GM18498 (cell line): ENCODE results near the gene ADAM12.
"Not testable (repeated sequence)": the region's sequence is repeated elsewhere in the genome, so short reads cannot be mapped to it uniquely, and the experiment has no call there.

ENCODE experiments used
- ATAC-seq: cut with Tn5 transposase; IDR thresholded peaks from one replicate; pipeline ENCODE4 v1.9.1; 2021; ENCODE audit warnings: mild to moderate bottlenecking, moderate library complexity; ENCODE audit not compliant: unreplicated experiment

Gene ADAM12

DNA sequence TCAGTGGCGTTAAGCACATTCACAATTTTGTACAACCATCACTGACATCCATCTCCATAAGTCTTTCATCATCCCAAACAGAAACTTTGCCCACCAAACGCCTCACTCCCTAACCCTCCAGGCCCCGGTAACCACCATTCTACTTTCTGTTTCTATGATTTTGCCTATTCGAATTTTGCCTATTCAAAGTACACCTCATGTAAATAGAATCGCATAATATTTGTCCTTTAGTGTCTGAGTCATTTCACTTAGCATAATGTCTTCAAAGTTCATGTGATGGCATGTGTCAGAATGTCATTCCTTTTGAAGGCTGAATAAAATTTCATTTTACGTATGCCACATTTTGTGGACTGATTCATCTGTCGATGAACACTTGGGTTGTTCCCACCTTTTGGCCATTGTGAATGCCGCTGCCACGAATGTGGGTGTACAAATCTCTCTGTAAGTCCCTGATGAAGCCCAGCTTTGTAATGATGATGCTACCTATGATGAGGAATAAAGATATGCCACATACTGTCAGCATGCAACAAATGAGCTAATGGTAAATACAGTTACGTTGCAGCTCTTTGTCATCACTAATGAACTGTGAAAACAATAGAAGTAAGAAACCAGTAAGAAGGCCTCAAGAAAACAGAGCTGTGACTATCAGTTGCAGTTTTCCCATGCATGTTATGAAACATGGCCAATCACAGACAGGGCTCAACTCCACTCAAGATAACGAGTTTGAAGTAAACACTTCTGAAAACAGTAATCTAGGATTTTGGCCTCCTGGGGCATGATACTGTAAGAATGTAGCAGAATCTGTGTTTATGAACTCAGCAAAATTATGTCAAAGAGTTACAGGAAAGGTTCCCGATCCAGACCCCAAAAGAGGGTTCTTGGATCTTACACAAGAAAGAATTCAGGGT, 120.0 kb downstream of the ADAM12 start:
- ATAC-seq = no peak

DNA sequence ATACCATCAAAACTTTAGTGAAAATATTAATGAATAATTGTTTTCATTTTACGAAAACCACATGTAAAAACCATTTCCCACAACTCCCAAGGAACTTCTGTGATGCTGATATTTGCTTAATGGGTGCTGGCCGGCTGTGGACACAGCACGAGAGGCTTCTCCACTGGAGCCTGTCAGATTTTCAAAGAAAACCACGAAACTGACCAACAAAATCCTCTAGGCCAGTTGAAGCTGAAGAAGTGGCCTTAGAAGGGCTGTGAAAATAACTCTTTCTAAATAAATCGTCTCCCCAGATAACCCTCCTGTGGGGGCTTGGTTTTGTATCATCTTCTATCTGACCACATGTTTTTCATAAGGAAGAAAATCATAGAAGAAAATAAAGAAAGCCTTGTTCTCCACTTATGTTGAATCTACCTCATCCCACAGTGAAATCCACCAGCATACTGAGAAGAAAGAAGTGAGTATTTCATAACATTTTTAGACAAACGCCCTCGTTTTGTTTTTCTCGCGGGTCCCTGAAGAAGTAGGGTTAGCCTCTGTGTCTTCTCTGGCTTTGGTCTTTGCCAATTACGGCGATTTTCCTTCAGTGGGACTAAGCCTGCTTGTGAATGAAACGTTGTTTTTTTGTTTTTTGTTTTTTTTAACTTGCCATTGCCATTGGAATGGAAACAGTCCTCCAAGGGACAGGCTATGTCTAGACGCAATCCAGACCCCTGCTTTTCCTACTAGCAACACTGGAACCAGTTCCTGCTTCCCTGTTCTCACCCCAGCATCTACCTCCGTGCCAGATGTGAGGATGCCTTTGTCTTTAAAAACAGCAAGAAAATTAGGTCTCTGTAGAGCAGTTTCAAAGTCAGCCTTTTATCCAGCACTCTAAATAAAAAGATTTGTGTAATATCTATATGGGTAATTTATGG, 123.9 kb downstream of the ADAM12 start:
- ATAC-seq = no peak

DNA sequence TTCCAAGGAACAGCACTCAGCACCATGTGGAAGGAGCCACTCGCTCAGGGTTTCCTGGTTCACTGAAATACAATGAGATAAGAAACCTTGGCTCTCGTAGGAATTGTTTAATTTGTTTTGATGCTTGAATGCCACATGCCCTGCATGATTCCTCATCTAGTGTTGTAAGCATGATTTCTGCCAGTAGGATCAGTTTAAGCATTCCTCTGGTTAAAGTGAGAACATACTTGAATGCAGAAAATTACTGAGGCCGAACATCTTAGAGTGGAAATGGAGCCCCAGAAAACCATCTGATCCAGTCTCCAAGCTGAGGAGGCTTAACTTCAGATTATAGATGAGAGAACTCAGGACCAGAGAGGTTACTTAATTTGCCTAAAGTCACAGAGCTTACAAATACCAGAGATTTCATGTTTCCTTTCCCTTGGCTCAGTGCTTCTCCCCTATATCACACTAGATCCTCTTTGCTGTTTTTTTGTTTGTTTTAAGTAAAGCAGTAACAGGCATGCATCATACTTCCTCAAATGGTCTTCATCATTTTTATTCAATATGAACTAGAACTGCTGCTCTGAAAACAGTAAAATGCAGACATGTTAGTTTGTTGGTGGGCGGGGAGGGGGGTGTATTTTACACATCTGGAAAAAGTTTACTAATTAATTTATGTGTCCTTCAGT, 125.1 kb downstream of the ADAM12 start:
- ATAC-seq = no peak

DNA sequence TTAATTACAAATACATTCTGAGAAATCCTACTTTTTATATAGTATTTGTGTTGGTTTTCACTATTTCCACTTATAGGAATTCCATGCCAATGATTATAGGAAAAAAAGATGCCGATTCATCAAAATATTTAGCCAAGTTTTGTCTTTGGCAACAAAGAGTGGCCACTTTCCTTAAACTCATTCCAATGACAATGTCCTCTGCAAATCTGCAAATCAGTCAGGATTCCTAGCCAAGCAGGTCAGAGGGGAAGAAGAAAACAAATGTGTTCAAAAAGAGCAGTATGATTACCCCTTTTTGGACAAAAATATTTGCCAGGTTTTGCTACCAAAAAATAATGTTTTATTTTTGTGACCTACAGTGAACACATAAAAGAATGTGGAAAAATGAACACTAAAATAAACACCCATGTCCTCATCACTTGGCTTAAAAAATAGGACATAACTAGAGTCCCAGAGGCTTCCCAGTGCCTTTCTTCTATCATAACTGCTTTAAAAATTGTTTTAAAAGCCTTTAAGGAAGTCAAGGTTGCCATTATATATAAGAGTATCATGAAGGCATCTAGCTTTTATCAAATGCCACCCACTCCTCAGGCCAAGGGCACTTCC, 125.9 kb downstream of the ADAM12 start:
- ATAC-seq = no peak

DNA sequence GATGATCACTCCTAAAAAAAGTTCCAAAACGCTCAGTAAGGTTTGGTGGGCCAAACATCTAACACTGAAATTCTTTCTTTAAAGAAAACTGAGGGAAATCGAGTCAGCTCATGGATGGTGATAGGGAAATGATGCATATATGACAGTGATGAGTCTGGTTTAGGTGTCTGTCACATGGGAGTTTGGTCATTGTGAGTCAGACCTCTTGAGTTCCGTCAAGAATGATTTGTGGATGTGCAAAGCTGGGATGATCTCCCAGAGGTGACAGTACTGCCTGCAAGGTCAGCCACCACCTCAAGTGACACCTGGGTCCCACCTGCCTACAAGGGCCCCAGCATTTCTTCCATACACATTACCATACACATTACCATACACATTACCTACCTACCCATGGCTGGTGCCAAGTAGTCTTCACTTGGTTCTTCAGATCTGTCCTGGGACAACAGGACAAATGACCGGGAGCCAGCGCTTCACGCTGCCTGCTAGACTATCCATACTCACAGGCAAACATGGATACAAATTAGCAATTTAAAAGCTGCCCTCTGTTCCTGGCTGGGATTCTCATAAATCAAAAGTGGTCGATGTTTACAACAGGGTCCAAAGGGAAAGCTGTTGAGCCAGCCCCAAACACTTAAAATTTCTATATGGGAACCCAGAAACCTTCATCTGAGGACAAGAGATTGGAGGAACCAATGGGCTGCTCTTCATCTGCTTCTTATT, 128.4 kb downstream of the ADAM12 start:
- no peak for ATAC-seq

DNA sequence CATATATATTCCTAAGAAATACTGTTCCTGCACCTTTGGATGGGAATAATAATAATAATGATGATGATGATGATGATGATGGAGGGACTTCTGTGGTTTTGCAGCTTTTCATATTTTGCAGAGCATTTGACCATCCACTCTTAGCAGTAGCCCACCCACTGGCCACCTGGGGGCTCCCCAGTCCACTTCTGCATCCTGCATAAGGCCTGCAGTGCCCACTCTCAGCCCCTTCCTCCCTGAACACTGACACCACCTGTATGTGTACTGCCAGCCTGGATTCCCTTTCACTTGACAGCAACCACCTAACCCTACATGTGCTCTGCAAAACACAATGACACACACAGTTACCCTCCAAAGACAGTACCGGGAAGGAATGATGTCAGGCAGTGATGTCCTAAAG, 131.4 kb downstream of the ADAM12 start:
- no peak for ATAC-seq

DNA sequence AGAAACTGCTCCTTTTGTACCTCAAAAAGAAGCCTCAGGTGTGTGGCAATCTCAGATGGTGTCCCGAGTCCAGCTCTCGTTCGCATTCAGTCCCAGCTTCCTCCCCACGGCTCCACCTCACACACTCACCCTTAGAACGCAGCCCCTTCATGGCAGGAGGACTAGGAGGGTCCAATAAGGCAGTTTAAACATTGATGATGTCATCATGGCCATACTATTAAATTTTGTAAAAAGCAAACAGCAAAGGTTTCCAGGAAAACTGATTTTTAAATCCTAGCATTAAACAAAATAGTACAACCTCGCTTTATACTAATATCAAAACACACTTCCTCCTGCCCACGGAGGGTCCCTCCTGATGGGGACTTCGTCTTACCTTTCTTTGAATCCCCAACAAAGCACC, 133.0 kb downstream of the ADAM12 start:
- ATAC-seq = no peak

DNA sequence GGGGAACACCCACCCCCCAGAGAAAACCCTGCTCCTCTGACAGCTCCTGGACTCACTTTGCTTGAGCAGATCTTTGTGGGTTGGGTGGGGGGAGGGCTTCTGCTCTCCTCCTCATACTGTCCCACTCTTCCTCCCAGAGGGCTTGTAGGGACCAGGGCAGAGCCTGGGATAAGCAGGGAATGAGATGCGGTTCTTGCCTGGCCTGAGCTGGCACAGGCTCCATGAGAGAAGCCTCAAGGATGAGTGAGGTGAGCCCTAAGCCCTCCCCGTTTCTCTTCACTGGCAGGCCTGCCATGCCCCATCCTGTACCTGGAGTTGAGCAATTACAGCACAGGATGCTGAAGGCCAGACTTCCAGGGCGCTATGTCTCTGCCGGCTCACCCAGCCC, 134.7 kb downstream of the ADAM12 start:
- ATAC-seq = no peak

DNA sequence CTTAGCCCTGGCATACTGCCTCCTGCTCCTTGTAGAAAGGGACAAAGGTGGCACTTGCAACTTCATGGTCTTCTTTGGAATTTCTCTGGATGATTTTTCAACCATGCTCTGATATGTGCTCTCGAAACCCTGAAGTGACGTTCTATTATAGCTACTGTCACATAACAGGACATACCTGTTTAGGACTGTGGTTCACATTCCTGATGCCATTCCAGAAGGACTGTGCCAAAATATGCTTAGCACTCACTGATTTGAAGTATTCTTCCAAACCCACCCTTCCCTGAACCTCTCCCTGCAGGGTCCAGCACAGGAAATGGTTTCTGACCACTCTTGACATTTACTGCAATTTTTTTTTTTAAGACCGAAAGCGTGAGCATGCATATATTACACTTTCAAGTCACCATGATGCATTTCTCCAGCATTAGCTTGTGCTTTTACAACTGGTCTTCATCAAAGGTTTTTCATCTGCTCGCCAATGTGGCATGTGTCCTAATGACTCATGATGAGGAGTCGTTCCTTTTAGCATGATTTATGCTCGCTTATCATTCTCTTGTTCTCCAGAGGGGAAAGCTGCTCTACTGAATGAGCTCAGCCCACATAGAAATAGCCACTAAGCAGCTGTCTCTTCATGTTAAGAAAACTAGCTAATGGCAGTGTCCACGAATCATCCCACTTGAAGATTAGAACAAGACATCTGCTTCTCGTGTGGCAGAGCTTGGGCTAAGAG, 135.2 kb downstream of the ADAM12 start:
- no peak for ATAC-seq

DNA sequence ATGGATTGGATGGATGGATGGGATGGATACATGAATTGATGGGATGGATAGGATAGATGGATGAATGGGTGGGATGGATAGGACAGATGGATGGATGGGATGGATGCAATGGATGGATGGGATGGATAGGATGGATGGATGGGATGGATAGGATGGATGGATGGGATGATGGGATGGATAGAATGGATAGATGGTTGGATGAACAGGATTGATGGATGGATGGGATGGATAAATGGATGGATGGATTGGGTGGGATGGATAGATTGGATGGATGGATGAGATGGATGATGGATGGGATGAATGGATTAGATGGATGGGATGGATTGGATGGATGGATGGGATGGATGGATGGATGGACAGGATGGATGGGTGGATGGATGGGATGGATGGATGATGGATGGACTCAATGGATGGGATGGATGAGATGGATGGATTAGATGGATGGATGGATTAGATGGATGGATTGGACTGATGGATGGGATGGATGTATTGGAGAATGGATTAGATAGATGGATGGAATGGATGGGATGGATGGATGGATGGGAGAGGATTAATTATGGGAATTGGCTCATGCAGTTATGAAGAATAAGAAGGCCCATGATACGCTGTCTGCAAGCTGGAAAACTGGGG, 136.4 kb downstream of the ADAM12 start:
- ATAC-seq = no peak

DNA sequence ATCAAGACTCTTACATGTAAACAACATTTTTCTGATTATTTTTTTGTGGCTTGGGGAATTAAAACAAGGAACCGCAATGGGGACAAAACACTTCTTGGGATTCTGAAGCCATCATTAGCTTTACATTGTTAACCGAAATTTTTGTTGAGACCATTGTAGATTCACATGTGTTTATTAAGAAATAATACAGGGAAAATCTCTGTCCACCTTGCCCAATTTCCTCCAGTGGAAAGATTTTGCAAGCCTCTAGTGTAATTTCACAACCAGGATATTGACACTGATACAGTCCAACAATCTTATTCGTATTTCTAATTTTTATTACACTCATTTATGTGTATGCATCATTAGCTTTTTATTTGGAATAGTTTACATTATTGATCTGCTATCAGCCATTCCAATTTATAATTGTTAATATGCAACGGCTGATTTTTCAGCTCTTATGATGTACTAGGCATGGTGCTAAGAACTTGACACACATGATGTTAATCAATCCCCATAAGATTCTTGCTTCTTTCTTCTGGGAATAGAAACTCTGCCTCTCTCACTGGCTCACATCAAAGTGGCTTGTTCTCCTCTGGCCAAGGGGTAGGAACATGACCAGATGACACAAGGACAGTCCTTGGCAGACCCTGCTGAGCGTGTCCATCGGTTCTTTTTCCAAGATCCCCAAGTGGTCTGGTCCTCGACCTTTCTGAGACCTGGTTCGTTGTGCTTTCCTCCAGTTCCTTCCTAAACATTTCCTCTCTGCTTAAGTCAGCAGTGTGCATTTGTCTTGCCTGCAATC, 137.6 kb downstream of the ADAM12 start:
- no peak for ATAC-seq

DNA sequence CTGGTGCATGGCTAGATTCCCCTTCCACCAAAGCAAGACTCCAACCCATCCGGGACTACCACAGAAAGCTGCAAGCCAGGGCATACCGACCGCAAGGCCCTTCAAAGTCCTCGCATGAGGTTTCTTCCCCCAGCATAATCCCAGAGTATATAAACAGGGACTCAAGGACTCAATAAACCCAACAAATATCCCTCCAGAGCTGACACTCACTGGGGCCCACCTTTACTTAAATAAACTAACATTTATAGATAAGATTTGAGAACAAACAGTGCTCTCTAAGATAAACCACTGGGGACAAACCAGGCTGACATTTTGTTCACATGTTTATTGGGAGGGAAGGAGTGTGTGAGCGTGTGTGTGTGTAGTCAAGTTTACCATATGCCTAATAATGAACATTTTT, 138.2 kb downstream of the ADAM12 start:
- ATAC-seq = no peak

DNA sequence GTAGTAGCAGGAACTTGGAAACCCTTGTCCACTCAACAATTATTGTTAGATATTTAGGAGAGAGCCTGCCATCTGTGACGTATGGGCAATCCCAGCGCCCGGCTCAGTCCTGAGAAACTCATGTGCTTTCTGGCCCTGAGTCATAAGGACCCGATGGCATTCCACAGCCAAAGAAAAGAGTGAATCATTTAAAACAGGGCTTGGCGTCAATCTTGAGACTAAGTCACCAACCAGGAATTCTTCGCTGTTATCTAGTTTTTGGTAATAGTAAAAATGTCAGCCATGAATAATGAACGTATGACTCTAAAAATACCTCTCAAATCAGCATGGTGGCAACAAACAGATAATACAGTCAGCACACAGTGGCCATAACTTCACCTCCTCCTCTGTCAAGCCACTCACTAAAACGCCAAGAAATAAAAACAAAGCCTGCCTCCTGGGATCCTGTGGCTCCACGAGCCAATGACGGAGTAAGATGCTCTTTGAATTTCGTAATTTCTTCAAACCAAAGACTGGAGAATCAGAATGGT, 140.8 kb downstream of the ADAM12 start:
- ATAC-seq = no peak

DNA sequence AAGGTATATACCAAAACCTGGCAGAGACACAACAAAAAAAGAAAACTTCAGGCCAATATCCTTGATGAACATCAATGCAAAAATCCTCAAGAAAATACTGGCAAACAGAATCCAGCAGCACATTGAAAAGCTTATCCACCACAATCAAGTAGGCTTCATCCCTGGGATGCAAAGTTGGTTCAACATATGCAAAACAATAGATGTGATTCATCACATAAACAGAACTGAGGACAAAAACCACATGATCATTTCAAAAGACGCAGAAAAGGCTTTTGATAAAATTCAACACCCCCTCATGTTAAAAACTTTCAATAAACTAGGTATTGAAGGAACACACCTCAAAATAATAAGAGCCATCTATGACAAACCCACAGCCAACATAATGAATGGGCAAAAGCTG, 141.9 kb downstream of the ADAM12 start:
- not testable (repeated sequence) for ATAC-seq

DNA sequence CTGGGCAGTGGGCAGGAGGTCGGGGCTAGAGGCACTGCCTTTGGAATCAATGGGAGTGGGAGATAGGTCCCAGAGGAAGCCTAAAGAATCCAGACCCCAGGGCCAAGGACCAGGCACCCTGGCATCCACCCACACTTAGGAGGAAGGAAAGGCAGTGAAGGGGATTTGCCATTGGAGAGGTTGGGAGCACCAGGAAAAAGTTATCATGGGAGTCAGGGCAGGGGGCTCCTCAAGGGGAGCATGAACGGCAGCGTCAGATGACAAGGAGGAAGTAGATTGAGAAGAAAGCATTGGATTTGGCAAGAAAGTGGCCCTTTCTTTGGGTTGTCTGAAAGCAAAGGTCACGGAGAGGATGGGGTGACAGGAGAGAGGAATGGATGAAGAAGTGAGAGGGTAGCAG, 142.8 kb downstream of the ADAM12 start:
- no peak for ATAC-seq

DNA sequence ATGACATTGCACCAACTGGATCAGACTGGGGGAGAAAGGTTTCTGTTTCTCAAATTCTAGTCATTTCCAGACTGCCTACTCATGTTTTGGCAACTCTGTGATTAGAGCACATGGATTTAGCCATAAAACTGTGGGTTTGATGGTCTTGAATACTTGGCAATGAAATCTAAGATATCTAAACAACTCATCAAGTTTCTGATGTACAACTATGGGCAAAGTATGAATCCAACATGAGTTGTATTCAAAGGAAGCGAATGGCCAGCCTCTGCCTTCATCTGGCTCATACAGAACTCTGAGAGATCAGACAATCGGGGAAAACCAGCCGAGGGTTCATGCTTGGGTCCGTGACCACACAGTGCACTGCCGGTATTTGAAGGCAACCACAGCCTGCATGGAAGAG, 144.3 kb downstream of the ADAM12 start:
- ATAC-seq = no peak

DNA sequence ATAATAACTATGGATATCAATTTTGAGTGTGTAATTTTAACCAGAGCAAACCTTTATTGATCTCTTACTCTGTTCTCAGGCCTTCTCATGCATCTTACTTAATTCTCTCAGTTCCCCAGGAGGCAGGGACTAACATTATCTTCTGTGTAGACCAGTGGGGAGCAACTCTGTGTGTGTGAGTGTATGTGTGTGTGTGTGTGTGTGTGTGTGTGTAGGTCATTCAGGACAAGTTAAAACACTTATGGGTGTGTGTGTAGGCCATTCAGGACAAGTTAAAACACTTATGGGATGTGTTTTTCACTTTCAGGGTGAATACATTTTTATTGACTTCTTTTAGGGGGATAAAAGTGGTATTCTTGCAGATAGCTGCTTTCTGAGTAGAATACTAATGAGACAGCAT, 145.0 kb downstream of the ADAM12 start:
- no peak for ATAC-seq
